Measurements from ENCODE around the gene SNX25.

GRCh38 chr4:185221491-185221890, 12.1 kb downstream of the SNX25 start:
- TF ChIP-seq POLR2AphosphoS5 (IDR thresholded peaks at IDR 0.05; ENCODE audit: low read depth, low read length) (no peak), SIN3A (IDR thresholded peaks at IDR 0.05; ENCODE audit: borderline replicate concordance, insufficient read depth, low read length) (no peak), TAF1 (IDR thresholded peaks at IDR 0.05; ENCODE audit: borderline replicate concordance, insufficient read depth, low read length) (no peak), REST (IDR thresholded peaks at IDR 0.05; ENCODE audit: insufficient read depth in 1 of 2, low read depth in 2 of 2, low read length in 2 of 2) (no peak), FOXP2 (optimal IDR thresholded peaks at IDR 0.05; ENCODE audit: borderline replicate concordance, extremely low read depth, extremely low read length, insufficient read depth) (no peak)
